Heart left ventricle (tissue), 16 donors: Measurements from ENCODE around the gene TNS3. TPM values are rescaled to one million over a fixed set of nuclear protein-coding genes. Genes with fewer than 3 reads are reported as not detected.
A peak's percentile ranks its signal among the peaks of the same experiment; 100 is the strongest.

ENCODE experiments used
- ATAC-seq, 4 donors: fragments of 200-7000 bp; cut with Tn5 transposase; one replicate each; pipeline ENCODE4 v1.9.1; 2020 to 2022; ENCODE audit warnings: moderate library complexity in 4 of 4, mild to moderate bottlenecking in 3 of 4, moderate number of reproducible peaks in 1 of 4
- DNase-seq, 5 donors: peaks; one replicate each; pipeline ENCODE4 v3.0.0-alpha.2; 2020
- H3K27ac ChIP-seq, 12 donors: fragments of 200-600 bp; sonication (generic) in 4 of 12; one replicate each; pipeline versions ENCODE4 v1.5.0 to v1.8.0; 2016 to 2022; ENCODE audit warnings: mild to moderate bottlenecking in 2 of 12
- H3K27me3 ChIP-seq, 9 donors: fragments of 200-600 bp; sonication (generic) in 2 of 9; one replicate each; pipeline versions ENCODE4 v1.5.1 to v1.8.0; 2016 to 2022; ENCODE audit warnings: mild to moderate bottlenecking in 3 of 9
- H3K36me3 ChIP-seq, 9 donors: fragments of 200-600 bp; sonication (generic) in 2 of 9; one replicate each; pipeline versions ENCODE4 v1.5.0 to v1.8.0; 2018 to 2022; ENCODE audit warnings: mild to moderate bottlenecking in 2 of 9
- H3K4me1 ChIP-seq, 12 donors: fragments of 200-600 bp; sonication (generic) in 4 of 12; one replicate each; pipeline versions ENCODE4 v1.5.0 to v1.8.0; 2016 to 2022; ENCODE audit warnings: mild to moderate bottlenecking in 3 of 12
- H3K4me3 ChIP-seq, 12 donors: fragments of 200-600 bp; sonication (generic) in 4 of 12; one replicate each; pipeline versions ENCODE4 v1.5.0 to v1.8.0; 2017 to 2022; ENCODE audit warnings: mild to moderate bottlenecking in 9 of 12, moderate library complexity in 4 of 12
- H3K9me3 ChIP-seq, 12 donors: fragments of 200-600 bp; sonication (generic) in 4 of 12; one replicate each; pipeline versions ENCODE4 v1.5.0 to v1.8.0; 2016 to 2022; ENCODE audit warnings: mild to moderate bottlenecking in 1 of 12
- POLR2A ChIP-seq, 2 donors: fragments of 450-650 bp; IDR thresholded peaks; one replicate each; pipeline ENCODE4 v1.6.1; 2017; ENCODE audit warnings: antibody characterized with exemption in 2 of 2, mild to moderate bottlenecking in 2 of 2, moderate library complexity in 2 of 2
- WGBS, 4 donors: extraction: QIAGEN DNeasy Blood & Tissue Kit in 2 of 4; methylation state at CpG; one replicate each; pipeline versions ENCODE4 v1.1.5 to v1.1.7; 2013 to 2018; 5-methylcytosine and 5-hydroxymethylcytosine counted together
- intact Hi-C, 10 donors: fragments of 100-400 bp; cut with DNase I; formaldehyde crosslinking; loops; one replicate each; pipeline versions ENCODE4 v1.11.1 to v1.14.2; 2022
- polyA plus RNA-seq, 2 donors: library from polyadenylated mRNA; stranded (reverse); fragments of 200-250 nt; gene quantifications; one replicate each; pipeline ENCODE4 v1.2.3, GENCODE V29; 2013
- total RNA-seq, 9 donors: library from RNA; depleted of rRNA in 2 of 9; stranded (reverse); fragments of >200 nt in 2 of 9; fragmentation: NEBNext Ultra II Directional in 3 of 9; extraction: Animal tissue kit (Norgen Biotek cat#: 25700) in 3 of 9; gene quantifications; one replicate each; pipeline versions ENCODE4 v1.1.0 to v1.2.4, GENCODE V29; 2016 to 2023
- TF ChIP-seq, protein P1 (sequence below), 12 donors: fragments of 200-600 bp; sonication (generic) in 4 of 12; IDR thresholded peaks; one replicate each; pipeline versions ENCODE4 v1.5.0 to v1.8.0; 2018 to 2022; ENCODE audit warnings: antibody characterized with exemption in 12 of 12, mild to moderate bottlenecking in 5 of 12
- donor health status: ischemic (EF 13 %, LVEDD 7.1; RV severe dilation, severe dysfunction).
- donor health status: healthy with polysubstance abuse.
- donor health status: DM: no; HTN: yes; CAD: no.
- donor health status: DM: no; HTN: no; CAD: no.
- donor health status: ischemic (EF 25% LVEDD 6.9; RV normal size, moderate dysfunction).
- donor health status: ischemic (EF 25% LVEDD 5.7; RV mildly dilated, moderate dysfunction).
- donor health status: healthy.
- donor health status: DM: yes; HTN: yes; CAD: no.
- donor health status: ischemic (EF 35%, LVEDD 5.7; RV mildly dilated, moderate dysfunction).
- donor health status: nonischemic (EF 11% LVEDD 7.7; RV severe dilation, severe dysfunction).
- donor health status: DM: yes; HTN: yes; CAD: no.
- donor health status: PGD.
- donor health status: ischemic (EF 29% LVEDD 5.4; RV normal size, mild dysfunction).
- donor health status: nonischemic (EF 23%, LVEDD 6.1; RV moderate dilation, normal function).

TNS3 gene
- total and polyA plus RNA-seq, 11 donors = 10.1 to 116 (median 32.7) TPM

GRCh38 chr7:47520406-47520805, 61.5 kb downstream of the TNS3 start:
- Histone ChIP-seq H3K27me3 (no peaks in the 10 kb centered on the region), H3K4me3 (no peak overlapping the region), H3K4me1 (peaks cover 0 to 27% (median 5%) of the 10 kb centered on the region in 12 donors), H3K27ac (peak overlapping the region in 10 of 12 donors; percentile 36 to 79 (median 60)), H3K36me3 (peaks cover 0 to 6% (median 0%) of the 10 kb centered on the region in 9 donors), H3K9me3 (no peaks in the 10 kb centered on the region)
- intact Hi-C loops = no loop called here
- 55 to 63% (median 61%) methylated on average over 8 of the region's 8 CpGs for WGBS, 4 donors
- DNase-seq (peak in 4 of 5 donors; percentile 57 to 78 (median 71)), ATAC-seq (peak; percentile 60 to 86 (median 78))
- TF ChIP-seq, protein P1, sequence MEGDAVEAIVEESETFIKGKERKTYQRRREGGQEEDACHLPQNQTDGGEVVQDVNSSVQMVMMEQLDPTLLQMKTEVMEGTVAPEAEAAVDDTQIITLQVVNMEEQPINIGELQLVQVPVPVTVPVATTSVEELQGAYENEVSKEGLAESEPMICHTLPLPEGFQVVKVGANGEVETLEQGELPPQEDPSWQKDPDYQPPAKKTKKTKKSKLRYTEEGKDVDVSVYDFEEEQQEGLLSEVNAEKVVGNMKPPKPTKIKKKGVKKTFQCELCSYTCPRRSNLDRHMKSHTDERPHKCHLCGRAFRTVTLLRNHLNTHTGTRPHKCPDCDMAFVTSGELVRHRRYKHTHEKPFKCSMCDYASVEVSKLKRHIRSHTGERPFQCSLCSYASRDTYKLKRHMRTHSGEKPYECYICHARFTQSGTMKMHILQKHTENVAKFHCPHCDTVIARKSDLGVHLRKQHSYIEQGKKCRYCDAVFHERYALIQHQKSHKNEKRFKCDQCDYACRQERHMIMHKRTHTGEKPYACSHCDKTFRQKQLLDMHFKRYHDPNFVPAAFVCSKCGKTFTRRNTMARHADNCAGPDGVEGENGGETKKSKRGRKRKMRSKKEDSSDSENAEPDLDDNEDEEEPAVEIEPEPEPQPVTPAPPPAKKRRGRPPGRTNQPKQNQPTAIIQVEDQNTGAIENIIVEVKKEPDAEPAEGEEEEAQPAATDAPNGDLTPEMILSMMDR (IDR thresholded peaks at IDR 0.05) = no peak
- TF ChIP-seq POLR2A (IDR thresholded peaks at IDR 0.05) = no peak

GRCh38 chr7:47518827-47519226, 63.1 kb downstream of the TNS3 start:
- Histone ChIP-seq H3K4me1 (peaks cover 0 to 32% (median 10%) of the 10 kb centered on the region in 12 donors), H3K4me3 (no peak overlapping the region), H3K27me3 (no peaks in the 10 kb centered on the region), H3K36me3 (no peaks in the 10 kb centered on the region), H3K27ac (peak overlapping the region in 5 of 12 donors; percentile 5 to 79 (median 52)), H3K9me3 (no peaks in the 10 kb centered on the region)
- TF ChIP-seq, protein P1 (IDR thresholded peaks at IDR 0.05) = no peak
- no peak for TF ChIP-seq POLR2A (IDR thresholded peaks at IDR 0.05)
- ATAC-seq (no peak), DNase-seq (peak in 1 of 5 donors; percentile 36)
- 84 to 94% (median 89%) methylated on average over 7 of the region's 7 CpGs for WGBS, 4 donors
- intact Hi-C loops = no loop called here

- Histone ChIP-seq H3K4me1 (peaks cover 0 to 40% (median 19%) of the 10 kb centered on the region in 12 donors), H3K27ac (peak overlapping the region in 2 of 12 donors; percentile 7 to 52), H3K27me3 (no peaks in the 10 kb centered on the region), H3K4me3 (no peak overlapping the region), H3K9me3 (no peaks in the 10 kb centered on the region), H3K36me3 (no peaks in the 10 kb centered on the region)
- DNase-seq = peak in 1 of 5 donors; percentile 11
- intact Hi-C loops = no loop called here
- WGBS, 4 donors = 94 to 98% (median 96%) methylated on average over 10 of the region's 10 CpGs
- ATAC-seq = no peak
- TF ChIP-seq, protein P1 (IDR thresholded peaks at IDR 0.05) = no peak
- no peak for TF ChIP-seq POLR2A (IDR thresholded peaks at IDR 0.05)
Measured at GRCh38 chr7:47517821-47518480, 64.0 kb downstream of the TNS3 start.

- Histone ChIP-seq H3K27me3 (no peaks in the 10 kb centered on the region), H3K4me1 (peaks cover 0 to 49% (median 24%) of the 10 kb centered on the region in 12 donors), H3K9me3 (no peaks in the 10 kb centered on the region), H3K27ac (no peak overlapping the region), H3K36me3 (peaks cover 0 to 1% (median 0%) of the 10 kb centered on the region in 9 donors), H3K4me3 (no peak overlapping the region)
- DNase-seq (no peak), ATAC-seq (no peak)
- WGBS, 4 donors = 80 to 92% (median 83%) methylated on average over 9 to 10 of the region's 10 CpGs
- TF ChIP-seq POLR2A (IDR thresholded peaks at IDR 0.05) = no peak
- TF ChIP-seq, protein P1 (IDR thresholded peaks at IDR 0.05) = no peak
- intact Hi-C loops = no loop called here
Measured at GRCh38 chr7:47516985-47517600, 64.8 kb downstream of the TNS3 start.
